Pancreas (tissue), 10 donors: Measurements from ENCODE around the gene ZNF367. TPM values are rescaled to one million over a fixed set of nuclear protein-coding genes. Genes with fewer than 3 reads are reported as not detected.

Source experiments
- ATAC-seq, 4 donors: fragments of 200-7000 bp; cut with Tn5 transposase; one replicate each; pipeline versions ENCODE4 v1.8.0 to v1.9.1; 2020; ENCODE audit warnings: mild to moderate bottlenecking in 4 of 4, moderate library complexity in 4 of 4
- DNase-seq, 6 donors: peaks; one replicate each; pipeline ENCODE4 v3.0.0-alpha.2; 2020
- FAIRE-seq: peaks from 2 replicates; lab custom pipeline; 2012; peaks lifted over from hg19 to GRCh38; lab: Jason Lieb, UNC
- H3K27ac ChIP-seq, 4 donors: fragments of 200-600 bp; sonication (generic); 1 replicate in 3 of 4; 2 replicates in 1 of 4; pipeline versions ENCODE4 v1.5.0 to v1.8.0; 2020
- H3K27me3 ChIP-seq, 4 donors: fragments of 200-600 bp; one replicate each; pipeline ENCODE4 v1.8.0; 2021
- H3K36me3 ChIP-seq, 3 donors: fragments of 200-600 bp; sonication (generic) in 1 of 3; one replicate each; pipeline versions ENCODE4 v1.5.0 to v1.8.0; 2020 to 2021
- H3K4me1 ChIP-seq, 3 donors: fragments of 200-600 bp; one replicate each; pipeline ENCODE4 v1.8.0; 2021
- H3K4me3 ChIP-seq, 4 donors: fragments of 200-600 bp; sonication (generic) in 2 of 4; one replicate each; pipeline versions ENCODE4 v1.5.0 to v1.8.0; 2020 to 2021
- H3K9me3 ChIP-seq, 4 donors: fragments of 200-600 bp; one replicate each; pipeline ENCODE4 v1.8.0; 2021
- WGBS, 2 donors: extraction: QIAGEN DNeasy Blood & Tissue Kit; methylation state at CpG; one replicate each; pipeline ENCODE4 v1.1.7; 2013; 5-methylcytosine and 5-hydroxymethylcytosine counted together
- intact Hi-C, 3 donors: fragments of 100-400 bp; cut with DNase I; formaldehyde crosslinking; loops; one replicate each; pipeline versions ENCODE4 v1.11.1 to v1.14.2; 2022
- polyA plus RNA-seq, 2 donors: library from polyadenylated mRNA; stranded (reverse); fragments of 200-250 nt; gene quantifications; one replicate each; pipeline ENCODE4 v1.2.3, GENCODE V29; 2013
- total RNA-seq, 6 donors: library from RNA; stranded (reverse); fragmentation: NEBNext Ultra II Directional in 4 of 6; extraction: Animal tissue kit (Norgen Biotek cat#: 25700) in 4 of 6; gene quantifications; one replicate each; pipeline versions ENCODE4 v1.2.1 to v1.2.4, GENCODE V29; 2021 to 2023
- TF ChIP-seq, protein P1 (sequence below), 4 donors: fragments of 200-600 bp; sonication (generic) in 3 of 4; IDR thresholded peaks; one replicate each; pipeline versions ENCODE4 v1.5.0 to v1.8.0; 2021; ENCODE audit warnings: antibody characterized with exemption in 4 of 4
- donor health status: healthy with polysubstance abuse.
- donor health status: DM: no; HTN: no; CAD: no; lungs with moderate emphysema.
- donor health status: DM: no; HTN: no; CAD: no.
- donor health status: control.
- donor health status: control.
- donor health status: Bipolar disorder and iron deficiency.
- donor health status: DM: yes; HTN: yes; CAD: no.
- donor health status: DM: no; HTN: no; CAD: no.
- donor health status: DM: no; HTN: no; CAD: no.
- donor health status: DM: yes; HTN: yes; CAD: no.

ZNF367 gene
- total and polyA plus RNA-seq, 8 donors = 0.23 to 1.2 (median 0.65) TPM

DNA sequence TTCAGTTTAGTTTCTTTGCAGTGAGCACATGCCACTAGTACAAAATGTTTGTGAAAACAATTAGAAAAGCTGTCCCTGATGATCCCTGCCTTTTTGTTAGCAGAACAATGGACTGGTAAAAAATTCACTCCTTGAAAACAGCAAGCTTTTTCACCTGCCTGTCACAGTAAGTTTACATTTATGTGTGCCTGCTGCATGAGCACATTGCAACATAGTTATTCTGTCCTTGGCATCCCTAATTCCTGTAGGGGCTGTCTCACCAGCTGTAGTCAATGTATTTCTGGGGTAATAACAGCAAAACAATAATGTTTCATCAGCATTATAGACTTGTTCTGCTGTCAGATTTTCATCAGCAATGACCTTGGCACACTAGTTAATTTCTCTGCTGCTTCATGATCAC, 11.6 kb upstream of the ZNF367 start:
- Histone ChIP-seq H3K27ac (no peak overlapping the region), H3K4me3 (no peak overlapping the region), H3K9me3 (no peaks in the 10 kb centered on the region), H3K36me3 (no peaks in the 10 kb centered on the region), H3K4me1 (no peaks in the 10 kb centered on the region), H3K27me3 (no peaks in the 10 kb centered on the region)
- DNase-seq (no peak), FAIRE-seq (no peak), ATAC-seq (no peak)
- TF ChIP-seq, protein P1, sequence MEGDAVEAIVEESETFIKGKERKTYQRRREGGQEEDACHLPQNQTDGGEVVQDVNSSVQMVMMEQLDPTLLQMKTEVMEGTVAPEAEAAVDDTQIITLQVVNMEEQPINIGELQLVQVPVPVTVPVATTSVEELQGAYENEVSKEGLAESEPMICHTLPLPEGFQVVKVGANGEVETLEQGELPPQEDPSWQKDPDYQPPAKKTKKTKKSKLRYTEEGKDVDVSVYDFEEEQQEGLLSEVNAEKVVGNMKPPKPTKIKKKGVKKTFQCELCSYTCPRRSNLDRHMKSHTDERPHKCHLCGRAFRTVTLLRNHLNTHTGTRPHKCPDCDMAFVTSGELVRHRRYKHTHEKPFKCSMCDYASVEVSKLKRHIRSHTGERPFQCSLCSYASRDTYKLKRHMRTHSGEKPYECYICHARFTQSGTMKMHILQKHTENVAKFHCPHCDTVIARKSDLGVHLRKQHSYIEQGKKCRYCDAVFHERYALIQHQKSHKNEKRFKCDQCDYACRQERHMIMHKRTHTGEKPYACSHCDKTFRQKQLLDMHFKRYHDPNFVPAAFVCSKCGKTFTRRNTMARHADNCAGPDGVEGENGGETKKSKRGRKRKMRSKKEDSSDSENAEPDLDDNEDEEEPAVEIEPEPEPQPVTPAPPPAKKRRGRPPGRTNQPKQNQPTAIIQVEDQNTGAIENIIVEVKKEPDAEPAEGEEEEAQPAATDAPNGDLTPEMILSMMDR (IDR thresholded peaks at IDR 0.05) = no peak
- intact Hi-C loops = no loop called here

DNA sequence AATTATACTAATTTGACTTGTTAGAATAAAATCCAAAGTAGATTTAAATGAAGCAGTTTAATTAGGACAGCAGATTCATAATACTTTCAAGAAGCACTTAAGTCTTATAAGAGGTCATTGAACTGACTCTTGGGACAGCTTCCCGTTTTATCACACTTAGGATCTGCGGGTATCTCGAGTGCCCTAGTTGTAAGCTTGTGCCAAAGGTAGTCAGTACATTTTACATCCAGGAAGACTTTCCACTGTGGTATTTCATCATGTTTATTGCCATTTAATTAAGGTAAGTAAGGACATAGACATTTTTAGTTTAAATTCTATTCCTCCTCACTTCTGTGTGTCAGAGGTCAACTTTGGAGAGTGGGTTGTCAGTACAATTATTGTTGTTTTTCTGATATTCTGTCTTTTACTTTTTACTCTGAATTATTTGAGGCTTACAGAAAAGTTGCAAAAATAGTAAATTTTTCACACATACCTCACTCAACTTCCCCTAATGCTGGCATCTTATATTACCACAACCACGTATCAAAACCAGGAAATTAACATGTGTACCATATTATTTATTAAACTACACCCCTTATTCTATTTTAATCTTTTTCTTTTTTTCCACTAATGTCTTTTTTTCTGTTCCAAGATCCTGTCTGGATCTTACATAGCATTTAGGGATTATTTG, 7.5 kb upstream of the ZNF367 start:
- TF ChIP-seq, protein P1 (IDR thresholded peaks at IDR 0.05) = no peak
- peaks cover 0 to 7% (median 5%) of the 10 kb centered on the region in 3 donors for H3K4me1 ChIP-seq
- no peaks in the 10 kb centered on the region for H3K36me3 ChIP-seq
- WGBS, 2 donors = 72 to 74% methylated on average over 4 of the region's 4 CpGs
- no peak overlapping the region for H3K27ac ChIP-seq
- H3K9me3 ChIP-seq = no peaks in the 10 kb centered on the region
- ATAC-seq (no peak), FAIRE-seq (no peak), DNase-seq (no peak)
- intact Hi-C loops = no loop called here
- H3K4me3 ChIP-seq = no peak overlapping the region
- no peaks in the 10 kb centered on the region for H3K27me3 ChIP-seq

DNA sequence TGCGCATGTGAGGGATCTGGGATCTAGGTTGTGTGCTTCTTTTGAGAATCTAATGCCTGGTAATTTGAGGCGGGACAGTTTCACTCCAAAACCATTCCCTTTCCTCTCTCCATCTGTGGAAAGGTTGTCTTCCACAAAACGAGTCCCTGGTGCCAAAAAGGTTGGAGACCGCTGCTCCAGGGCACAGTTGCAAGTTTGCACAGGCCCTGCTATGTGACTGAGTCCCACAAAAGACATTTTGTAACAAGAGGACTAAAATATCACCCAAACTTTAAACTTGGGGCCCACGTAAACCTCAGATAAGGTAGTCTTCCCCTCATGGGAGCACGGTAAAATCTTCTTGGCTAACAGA, 5.8 kb upstream of the ZNF367 start:
- intact Hi-C loops = no loop called here
- FAIRE-seq (no peak), DNase-seq (no peak), ATAC-seq (no peak)
- peaks cover 0 to 18% (median 14%) of the 10 kb centered on the region in 3 donors for H3K4me1 ChIP-seq
- TF ChIP-seq, protein P1 (IDR thresholded peaks at IDR 0.05) = no peak
- no peaks in the 10 kb centered on the region for H3K9me3 ChIP-seq
- H3K27ac ChIP-seq = no peak overlapping the region
- H3K36me3 ChIP-seq = no peaks in the 10 kb centered on the region
- H3K4me3 ChIP-seq = no peak overlapping the region
- 76 to 80% methylated on average over 6 of the region's 6 CpGs for WGBS, 2 donors
- H3K27me3 ChIP-seq = no peaks in the 10 kb centered on the region

DNA sequence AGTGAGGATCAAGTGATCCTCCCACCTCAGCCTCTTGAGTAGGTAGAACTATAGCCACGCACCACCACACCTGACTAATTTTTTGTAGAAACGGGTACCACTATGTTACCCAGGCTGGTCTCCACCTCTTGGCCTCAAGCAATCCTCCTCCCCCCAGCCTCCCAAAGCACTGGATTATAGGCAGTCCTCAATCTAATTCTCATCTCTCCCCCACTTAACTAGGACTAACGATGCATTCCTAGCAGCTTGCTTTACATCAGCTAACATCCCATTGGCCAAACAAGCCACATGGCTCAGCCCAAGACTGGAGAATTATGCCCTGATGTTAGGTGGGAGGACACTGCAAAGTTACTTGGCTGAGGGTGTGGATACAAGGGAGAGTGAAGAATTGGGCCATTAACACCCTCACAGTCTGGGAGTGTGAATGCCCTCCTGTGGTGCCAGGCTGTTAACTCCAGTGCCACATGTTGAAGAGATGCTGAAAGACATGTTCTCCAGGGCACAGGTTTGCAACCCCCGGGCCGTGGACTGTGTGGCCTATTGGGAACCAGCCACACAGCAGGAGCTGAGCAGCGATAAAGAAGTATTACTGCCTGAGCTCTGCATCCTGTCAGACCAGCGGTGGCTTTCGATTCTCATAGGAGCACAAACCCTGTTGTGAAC, 5.3 kb upstream of the ZNF367 start:
- FAIRE-seq = no peak
- DNase-seq = no peak
- H3K9me3 ChIP-seq = no peaks in the 10 kb centered on the region
- H3K27me3 ChIP-seq = no peaks in the 10 kb centered on the region
- peaks cover 0 to 18% (median 14%) of the 10 kb centered on the region in 3 donors for H3K4me1 ChIP-seq
- intact Hi-C loops = no loop called here
- WGBS, 2 donors = 79 to 83% methylated on average over 8 of the region's 8 CpGs
- TF ChIP-seq, protein P1 (IDR thresholded peaks at IDR 0.05) = no peak
- H3K36me3 ChIP-seq = no peaks in the 10 kb centered on the region
- H3K4me3 ChIP-seq = no peak overlapping the region
- no peak for ATAC-seq
- no peak overlapping the region for H3K27ac ChIP-seq
